GM23338 (cell line): Measurements from ENCODE around the gene ARHGEF28. TPM values are rescaled to one million over a fixed set of nuclear protein-coding genes. Genes with fewer than 3 reads are reported as not detected.

Experiments used
- ATAC-seq: fragments of 200-7000 bp; cut with Tn5 transposase; 3 replicates; pipeline ENCODE4 v1.9.1; 2020
- DNase-seq: peaks from one replicate; pipeline ENCODE4 v3.0.0-alpha.2; 2015; ENCODE audit warnings: low spot score
- H2AFZ ChIP-seq: fragments of 200-600 bp; sonication (generic); 2 replicates; pipeline ENCODE4 v1.8.0; 2016; ENCODE audit warnings: antibody characterized with exemption, mild to moderate bottlenecking, moderate library complexity
- H3F3A ChIP-seq: fragments of 200-600 bp; sonication (generic); replicated peaks from 2 replicates; pipeline ENCODE4 v1.8.0; 2017; ENCODE audit warnings: antibody characterized with exemption, mixed run types, low read depth
- H3K27ac ChIP-seq: fragments of 200-600 bp; sonication (generic); 2 replicates; pipeline ENCODE4 v1.6.1; 2016; ENCODE audit warnings: low read depth
- H3K27me3 ChIP-seq: fragments of 200-600 bp; sonication (generic); 2 replicates; pipeline ENCODE4 v1.8.0; 2016; ENCODE audit warnings: mild to moderate bottlenecking, mixed run types, moderate library complexity; ENCODE audit not compliant: insufficient read depth
- H3K36me3 ChIP-seq: fragments of 200-600 bp; sonication (generic); 2 replicates; pipeline ENCODE4 v1.8.0; 2016; ENCODE audit warnings: mild to moderate bottlenecking; ENCODE audit not compliant: insufficient read depth
- H3K4me1 ChIP-seq: fragments of 200-600 bp; sonication (generic); 2 replicates; pipeline ENCODE4 v1.8.0; 2016; ENCODE audit warnings: mild to moderate bottlenecking, moderate library complexity; ENCODE audit not compliant: insufficient read depth
- H3K4me2 ChIP-seq: fragments of 200-600 bp; sonication (generic); 2 replicates; pipeline ENCODE4 v1.7.1; 2017; ENCODE audit warnings: mixed run types
- H3K4me3 ChIP-seq: fragments of 200-600 bp; sonication (generic); 2 replicates; pipeline ENCODE4 v1.6.1; 2016; ENCODE audit warnings: mixed run types
- H3K79me2 ChIP-seq: fragments of 200-600 bp; sonication (generic); replicated peaks from 2 replicates; pipeline ENCODE4 v1.8.0; 2017; ENCODE audit warnings: mild to moderate bottlenecking; ENCODE audit not compliant: insufficient read depth
- H3K9me2 ChIP-seq: fragments of 200-600 bp; sonication (generic); 2 replicates; pipeline ENCODE4 v1.8.0; 2017; ENCODE audit not compliant: insufficient read depth
- H4K20me1 ChIP-seq: fragments of 200-600 bp; sonication (generic); replicated peaks from 2 replicates; pipeline ENCODE4 v1.8.0; 2017; ENCODE audit warnings: mild to moderate bottlenecking; ENCODE audit not compliant: insufficient read depth
- H3K27ac Mint-ChIP-seq: 2 replicates; pipeline ENCODE4 v1.8.0; 2020; ENCODE audit warnings: inconsistent platforms, mild to moderate bottlenecking, moderate library complexity, mixed read lengths
- H3K27me3 Mint-ChIP-seq: 3 replicates; pipeline ENCODE4 v1.8.0; 2022; ENCODE audit warnings: low read depth, mild to moderate bottlenecking, moderate library complexity, mixed read lengths, inconsistent platforms; ENCODE audit not compliant: insufficient read depth, poor library complexity
- H3K36me3 Mint-ChIP-seq: 3 replicates; pipeline ENCODE4 v1.8.0; 2021; ENCODE audit warnings: low read depth, mild to moderate bottlenecking, inconsistent platforms, moderate library complexity, mixed read lengths
- H3K4me1 Mint-ChIP-seq: 3 replicates; pipeline ENCODE4 v1.8.0; 2020; ENCODE audit warnings: mild to moderate bottlenecking, inconsistent platforms, mixed read lengths
- H3K4me3 Mint-ChIP-seq: 3 replicates; pipeline ENCODE4 v1.8.0; 2021; ENCODE audit warnings: moderate library complexity, mild to moderate bottlenecking, inconsistent platforms, mixed read lengths
- H3K9me3 Mint-ChIP-seq: 3 replicates; pipeline ENCODE4 v1.8.0; 2020; ENCODE audit warnings: moderate library complexity, mild to moderate bottlenecking, inconsistent platforms, mixed read lengths
- CREB1 ChIP-seq: fragments of 250-450 bp; sonication (Bioruptor Pico); IDR thresholded peaks from 2 replicates; pipeline ENCODE4 v1.5.0; 2020; ENCODE audit warnings: low read depth, mild to moderate bottlenecking, moderate library complexity
- EZH2phosphoT487 ChIP-seq: fragments of 200-600 bp; sonication (generic); IDR thresholded peaks from one replicate; pipeline ENCODE4 v1.8.1; 2018; ENCODE audit warnings: antibody characterized with exemption; ENCODE audit not compliant: unreplicated experiment
- POLR2AphosphoS5 ChIP-seq: IDR thresholded peaks from 2 replicates; pipeline ENCODE4 v1.6.1; 2016; ENCODE audit warnings: antibody characterized with exemption, low read depth
- STAT1 ChIP-seq: IDR thresholded peaks from one replicate; pipeline ENCODE4 v1.6.1; 2016; ENCODE audit warnings: antibody characterized with exemption; ENCODE audit not compliant: unreplicated experiment
- ZNF114 ChIP-seq: fragments of 250-450 bp; sonication (Bioruptor Pico); IDR thresholded peaks from 2 replicates; pipeline ENCODE4 v1.5.0; 2020; ENCODE audit warnings: mild to moderate bottlenecking, moderate library complexity
- ZNF331 ChIP-seq: fragments of 250-450 bp; sonication (Bioruptor Pico); IDR thresholded peaks from 2 replicates; pipeline ENCODE4 v1.5.0; 2020; ENCODE audit warnings: low read depth, mild to moderate bottlenecking, moderate library complexity
- ZNF462 ChIP-seq: fragments of 250-450 bp; sonication (Bioruptor Pico); IDR thresholded peaks from 2 replicates; pipeline ENCODE4 v1.5.0; 2020; ENCODE audit warnings: mild to moderate bottlenecking, moderate library complexity
- polyA plus RNA-seq: library from polyadenylated mRNA; unstranded; fragments of >200 nt; fragmentation: Nextera tagmentation; extraction: Ambion mirVana; gene quantifications from 2 replicates; pipeline ENCODE4 v1.2.1, GENCODE V29; 2016
- total RNA-seq: library from RNA; depleted of rRNA; stranded (reverse); fragments of >200 nt; shearing (Covaris generic); gene quantifications from 2 replicates; pipeline ENCODE4 v1.2.3, GENCODE V29; 2014
- TF ChIP-seq, protein P1 (sequence below), 2 experiments: fragments of 200-600 bp in 1 of 2; sonication (generic) in 1 of 2; conservative IDR thresholded peaks; 2 replicates each; pipeline versions ENCODE4 v1.5.1 to v1.6.1; 2016 to 2017; ENCODE audit warnings: antibody characterized with exemption in 2 of 2, low read depth in 2 of 2, mild to moderate bottlenecking in 2 of 2, moderate library complexity in 1 of 2
- TF ChIP-seq, protein P2 (sequence below): IDR thresholded peaks from one replicate; pipeline ENCODE4 v1.6.1; 2018; ENCODE audit warnings: antibody characterized with exemption; ENCODE audit not compliant: unreplicated experiment

ARHGEF28 gene
- total and polyA plus RNA-seq, 2 experiments from 2014 or later: 0.39 to 1.0 TPM

DNA sequence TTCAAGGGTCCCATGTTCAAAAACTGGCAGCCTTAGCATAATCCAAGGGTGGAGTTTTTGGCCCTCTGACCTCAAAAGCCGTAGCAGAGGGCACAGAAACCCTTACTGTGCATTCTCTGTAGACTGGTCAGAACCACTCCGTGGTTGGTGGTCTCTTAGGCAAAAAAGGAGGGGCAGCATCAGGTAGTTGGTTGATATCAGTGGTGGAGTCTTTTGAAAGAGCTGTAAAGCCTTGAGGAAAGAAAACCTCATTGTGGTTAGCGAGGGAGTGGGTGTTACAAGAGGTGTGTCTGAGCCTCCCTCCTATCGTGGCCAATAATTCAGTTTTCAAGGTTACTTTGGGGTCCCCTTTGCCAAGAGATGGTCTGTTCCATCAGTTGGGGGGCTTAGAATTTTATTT is 40.9 kb downstream of the ARHGEF28 start:
- no peaks in the 10 kb centered on the region for H4K20me1 ChIP-seq
- no peaks in the 10 kb centered on the region for H3K36me3 Mint-ChIP-seq
- peaks cover 2% of the 10 kb centered on the region for H3K27me3 Mint-ChIP-seq
- H3K36me3 ChIP-seq: no peaks in the 10 kb centered on the region
- H3K9me3 Mint-ChIP-seq: no peaks in the 10 kb centered on the region
- TF ChIP-seq, protein P1, sequence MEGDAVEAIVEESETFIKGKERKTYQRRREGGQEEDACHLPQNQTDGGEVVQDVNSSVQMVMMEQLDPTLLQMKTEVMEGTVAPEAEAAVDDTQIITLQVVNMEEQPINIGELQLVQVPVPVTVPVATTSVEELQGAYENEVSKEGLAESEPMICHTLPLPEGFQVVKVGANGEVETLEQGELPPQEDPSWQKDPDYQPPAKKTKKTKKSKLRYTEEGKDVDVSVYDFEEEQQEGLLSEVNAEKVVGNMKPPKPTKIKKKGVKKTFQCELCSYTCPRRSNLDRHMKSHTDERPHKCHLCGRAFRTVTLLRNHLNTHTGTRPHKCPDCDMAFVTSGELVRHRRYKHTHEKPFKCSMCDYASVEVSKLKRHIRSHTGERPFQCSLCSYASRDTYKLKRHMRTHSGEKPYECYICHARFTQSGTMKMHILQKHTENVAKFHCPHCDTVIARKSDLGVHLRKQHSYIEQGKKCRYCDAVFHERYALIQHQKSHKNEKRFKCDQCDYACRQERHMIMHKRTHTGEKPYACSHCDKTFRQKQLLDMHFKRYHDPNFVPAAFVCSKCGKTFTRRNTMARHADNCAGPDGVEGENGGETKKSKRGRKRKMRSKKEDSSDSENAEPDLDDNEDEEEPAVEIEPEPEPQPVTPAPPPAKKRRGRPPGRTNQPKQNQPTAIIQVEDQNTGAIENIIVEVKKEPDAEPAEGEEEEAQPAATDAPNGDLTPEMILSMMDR (conservative IDR thresholded peaks at IDR 0.05; ENCODE audit: low read depth in 2 of 2): no peak
- TF ChIP-seq ZNF331 (CRISPR knock-in tag): no peak
- TF ChIP-seq, protein P2, sequence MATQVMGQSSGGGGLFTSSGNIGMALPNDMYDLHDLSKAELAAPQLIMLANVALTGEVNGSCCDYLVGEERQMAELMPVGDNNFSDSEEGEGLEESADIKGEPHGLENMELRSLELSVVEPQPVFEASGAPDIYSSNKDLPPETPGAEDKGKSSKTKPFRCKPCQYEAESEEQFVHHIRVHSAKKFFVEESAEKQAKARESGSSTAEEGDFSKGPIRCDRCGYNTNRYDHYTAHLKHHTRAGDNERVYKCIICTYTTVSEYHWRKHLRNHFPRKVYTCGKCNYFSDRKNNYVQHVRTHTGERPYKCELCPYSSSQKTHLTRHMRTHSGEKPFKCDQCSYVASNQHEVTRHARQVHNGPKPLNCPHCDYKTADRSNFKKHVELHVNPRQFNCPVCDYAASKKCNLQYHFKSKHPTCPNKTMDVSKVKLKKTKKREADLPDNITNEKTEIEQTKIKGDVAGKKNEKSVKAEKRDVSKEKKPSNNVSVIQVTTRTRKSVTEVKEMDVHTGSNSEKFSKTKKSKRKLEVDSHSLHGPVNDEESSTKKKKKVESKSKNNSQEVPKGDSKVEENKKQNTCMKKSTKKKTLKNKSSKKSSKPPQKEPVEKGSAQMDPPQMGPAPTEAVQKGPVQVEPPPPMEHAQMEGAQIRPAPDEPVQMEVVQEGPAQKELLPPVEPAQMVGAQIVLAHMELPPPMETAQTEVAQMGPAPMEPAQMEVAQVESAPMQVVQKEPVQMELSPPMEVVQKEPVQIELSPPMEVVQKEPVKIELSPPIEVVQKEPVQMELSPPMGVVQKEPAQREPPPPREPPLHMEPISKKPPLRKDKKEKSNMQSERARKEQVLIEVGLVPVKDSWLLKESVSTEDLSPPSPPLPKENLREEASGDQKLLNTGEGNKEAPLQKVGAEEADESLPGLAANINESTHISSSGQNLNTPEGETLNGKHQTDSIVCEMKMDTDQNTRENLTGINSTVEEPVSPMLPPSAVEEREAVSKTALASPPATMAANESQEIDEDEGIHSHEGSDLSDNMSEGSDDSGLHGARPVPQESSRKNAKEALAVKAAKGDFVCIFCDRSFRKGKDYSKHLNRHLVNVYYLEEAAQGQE: no peak
- no peak for TF ChIP-seq STAT1
- TF ChIP-seq CREB1 (CRISPR knock-in tag): no peak
- TF ChIP-seq ZNF114: no peak
- TF ChIP-seq POLR2AphosphoS5: no peak
- no peak for TF ChIP-seq EZH2phosphoT487
- TF ChIP-seq ZNF462 (CRISPR knock-in tag): no peak
- H3K27ac Mint-ChIP-seq: no peak overlapping the region
- H3K27me3 ChIP-seq: no peaks in the 10 kb centered on the region
- DNase-seq (no peak), ATAC-seq (no peak)
- peaks cover 3% of the 10 kb centered on the region; the same call in 1 of the 3 replicates for H3K4me1 Mint-ChIP-seq
- H3K27ac ChIP-seq: no peak overlapping the region
- H3K79me2 ChIP-seq: no peaks in the 10 kb centered on the region
- H2AFZ ChIP-seq: no peak overlapping the region
- peaks cover 12% of the 10 kb centered on the region for H3K9me2 ChIP-seq
- H3K4me1 ChIP-seq: no peaks in the 10 kb centered on the region
- H3K4me3 Mint-ChIP-seq: no peak overlapping the region
- H3K4me2 ChIP-seq: no peak overlapping the region
- no peaks in the 10 kb centered on the region for H3F3A ChIP-seq
- H3K4me3 ChIP-seq: no peak overlapping the region
